HCT116 (cell line): ENCODE data around the gene METTL25B. TPM values are rescaled to one million over a fixed set of nuclear protein-coding genes. Genes with fewer than 3 reads are reported as not detected.

ENCODE experiments used
- ATAC-seq: fragments of 200-7000 bp; cut with Tn5 transposase; 2 replicates; pipeline ENCODE4 v1.9.1; 2020; ENCODE audit warnings: mild to moderate bottlenecking, moderate library complexity
- BruUV-seq: library from RNA; stranded (reverse); fragments of 400-500 nt; replicated peaks from 2 replicates; lab custom pipeline; 2021; lab: Mats Ljungman, UMichigan
- CTCF ChIA-PET: fragments of 300-600 bp; sonication (Branson Sonifier 250); formaldehyde crosslinking; loops from one replicate; lab custom pipeline; 2021; ENCODE audit warnings: antibody characterized with exemption; lab: Charles Lee
- POLR2A ChIA-PET: fragments of 300-600, 350-600 bp; sonication (Branson Sonifier 250); formaldehyde crosslinking; loops from one replicate; lab custom pipeline; 2021; ENCODE audit warnings: antibody characterized with exemption; lab: Charles Lee
- RAD21 ChIA-PET, 2 experiments: fragments of 300-600 bp; sonication (Branson Sonifier 250); formaldehyde crosslinking; loops; one replicate each; lab custom pipeline; 2023; ENCODE audit warnings: low total read pairs in 2 of 2; ENCODE audit not compliant: uncharacterized antibody in 2 of 2, unreplicated experiment in 2 of 2, low non-redundant PET in 1 of 2; lab: Charles Lee
- DNase-seq: peaks from one replicate; pipeline ENCODE4 v3.0.0-alpha.2; 2010; ENCODE audit warnings: low read depth, low spot score
- H2AFZ ChIP-seq: fragments of 200-600 bp; shearing (Covaris generic), sonication (generic); 2 replicates; pipeline ENCODE4 v1.6.1; 2017; ENCODE audit warnings: low read depth, mixed run types, mixed read lengths, antibody characterized with exemption, low read length; ENCODE audit not compliant: poor library complexity, severe bottlenecking
- H3K27ac ChIP-seq: 2 replicates; pipeline ENCODE4 v1.5.1; 2012; ENCODE audit warnings: low read depth, low read length
- H3K27me3 ChIP-seq: fragments of 200-600 bp; sonication (generic); 2 replicates; pipeline ENCODE4 v1.6.1; 2016; ENCODE audit warnings: mixed run types, low read length, mixed read lengths; ENCODE audit not compliant: insufficient read depth
- H3K36me3 ChIP-seq, 2 experiments: fragments of 200-500 bp in 1 of 2; fragments of 200-600 bp in 1 of 2; sonication (Bioruptor generic) in 1 of 2; sonication (generic) in 1 of 2; 2 replicates each; pipeline versions ENCODE4 v1.5.1 to v1.6.1; 2014 to 2016; ENCODE audit warnings: low read length in 2 of 2, inconsistent platforms in 1 of 2, mixed read lengths in 1 of 2, mixed run types in 1 of 2; ENCODE audit not compliant: insufficient read depth in 2 of 2, control insufficient read depth in 1 of 2
- H3K4me1 ChIP-seq, 2 experiments: fragments of 200-600 bp in 1 of 2; sonication (generic) in 1 of 2; 2 replicates each; pipeline versions ENCODE4 v1.5.1 to v1.6.1; 2012 to 2017; ENCODE audit warnings: low read length in 2 of 2, inconsistent platforms in 1 of 2, mild to moderate bottlenecking in 1 of 2, mixed read lengths in 1 of 2, mixed run types in 1 of 2, moderate library complexity in 1 of 2; ENCODE audit not compliant: insufficient read depth in 2 of 2, control insufficient read depth in 1 of 2
- H3K4me2 ChIP-seq: fragments of 200-600 bp; sonication (generic); 2 replicates; pipeline ENCODE4 v1.6.1; 2017; ENCODE audit warnings: mixed run types, low read length, mixed read lengths
- H3K4me3 ChIP-seq, 2 experiments: fragments of 200-600 bp in 1 of 2; sonication (generic) in 1 of 2; replicated peaks in 1 of 2; 2 replicates each; pipeline ENCODE4 v1.5.1; 2011 to 2016; ENCODE audit warnings: low read length in 2 of 2, control low read depth in 1 of 2, low read depth in 1 of 2, mild to moderate bottlenecking in 1 of 2, mixed read lengths in 1 of 2, mixed run types in 1 of 2
- H3K79me2 ChIP-seq: fragments of 200-600 bp; sonication (generic); 2 replicates; pipeline ENCODE4 v1.6.1; 2017; ENCODE audit warnings: mild to moderate bottlenecking, mixed run types, low read length, moderate library complexity, mixed read lengths; ENCODE audit not compliant: insufficient read depth
- H3K9ac ChIP-seq: fragments of 200-600 bp; sonication (generic); 2 replicates; pipeline ENCODE4 v1.6.1; 2016; ENCODE audit warnings: low read length, mixed read lengths
- H3K9me2 ChIP-seq: fragments of 200-600 bp; sonication (generic), shearing (Covaris generic); 2 replicates; pipeline ENCODE4 v1.6.1; 2017; ENCODE audit warnings: mixed run types, mild to moderate bottlenecking, moderate library complexity; ENCODE audit not compliant: insufficient read depth
- H3K9me3 ChIP-seq, 2 experiments: fragments of 200-500 bp in 1 of 2; fragments of 200-600 bp in 1 of 2; sonication (Bioruptor generic) in 1 of 2; sonication (generic) in 1 of 2; 2 replicates each; pipeline ENCODE4 v1.6.1; 2014 to 2017; ENCODE audit warnings: low read length in 2 of 2, mixed read lengths in 2 of 2, inconsistent platforms in 1 of 2, low read depth in 1 of 2, mild to moderate bottlenecking in 1 of 2, mixed run types in 1 of 2, moderate library complexity in 1 of 2; ENCODE audit not compliant: control insufficient read depth in 1 of 2, insufficient read depth in 1 of 2
- H4K20me1 ChIP-seq: fragments of 200-600 bp; sonication (generic), shearing (Covaris generic); 2 replicates; pipeline ENCODE4 v1.6.1; 2017; ENCODE audit warnings: mixed run types, mild to moderate bottlenecking, moderate library complexity; ENCODE audit not compliant: insufficient read depth
- CBX3 ChIP-seq: IDR thresholded peaks from 2 replicates; pipeline ENCODE4 v1.6.1; 2012; ENCODE audit warnings: low read depth
- CEBPB ChIP-seq: IDR thresholded peaks from 2 replicates; pipeline ENCODE4 v1.6.1; 2012; ENCODE audit warnings: low read depth
- ELF1 ChIP-seq: IDR thresholded peaks from 2 replicates; pipeline ENCODE4 v1.6.1; 2012; ENCODE audit warnings: low read depth, borderline replicate concordance
- EZH2phosphoT487 ChIP-seq: fragments of 200-600 bp; IDR thresholded peaks from 2 replicates; pipeline ENCODE4 v1.6.1; 2018; ENCODE audit warnings: antibody characterized with exemption, borderline replicate concordance
- JUND ChIP-seq: IDR thresholded peaks from 2 replicates; pipeline ENCODE4 v1.6.1; 2012
- POLR2A ChIP-seq: IDR thresholded peaks from 2 replicates; pipeline ENCODE4 v1.7.0; 2011; ENCODE audit warnings: borderline replicate concordance; ENCODE audit not compliant: insufficient read depth, insufficient read length; ENCODE audit errors: extremely low read depth
- POLR2AphosphoS5 ChIP-seq: IDR thresholded peaks from 2 replicates; pipeline ENCODE4 v1.6.1; 2011; ENCODE audit warnings: mild to moderate bottlenecking, low read depth, low read length, moderate library complexity
- RAD21 ChIP-seq: IDR thresholded peaks from 2 replicates; pipeline ENCODE4 v1.6.1; 2012; ENCODE audit warnings: low read depth, mild to moderate bottlenecking
- SIN3A ChIP-seq: IDR thresholded peaks from 2 replicates; pipeline ENCODE4 v1.6.1; 2012; ENCODE audit warnings: low read depth
- SP1 ChIP-seq: IDR thresholded peaks from 2 replicates; pipeline ENCODE4 v1.6.1; 2012; ENCODE audit warnings: low read depth
- SRF ChIP-seq: IDR thresholded peaks from 2 replicates; pipeline ENCODE4 v1.6.1; 2012; ENCODE audit warnings: low read depth
- ZFX ChIP-seq: fragments of 450-650 bp; IDR thresholded peaks from 2 replicates; pipeline ENCODE4 v1.6.1; 2017
- ZNF274 ChIP-seq: fragments of 200-500 bp; sonication (Bioruptor generic); IDR thresholded peaks from 2 replicates; pipeline ENCODE4 v1.6.1; 2014; ENCODE audit warnings: mild to moderate bottlenecking, low read depth, low read length, inconsistent platforms
- intact Hi-C: fragments of 100-400 bp; cut with micrococcal nuclease; formaldehyde crosslinking; loops from 2 replicates; pipeline ENCODE4 v1.10.0; 2022
- total RNA-seq: library from RNA; stranded (reverse); gene quantifications from one replicate; pipeline ENCODE4 v1.2.1, GENCODE V29; 2021; ENCODE audit not compliant: unreplicated experiment
- TF ChIP-seq, protein P1 (sequence below): IDR thresholded peaks from 2 replicates; pipeline ENCODE4 v1.6.1; 2012
- TF ChIP-seq, protein P2 (sequence below), 3 experiments: fragments of 200-600 bp in 1 of 3; sonication (generic) in 1 of 3; IDR thresholded peaks in 2 of 3; conservative IDR thresholded peaks in 1 of 3; 2 replicates each; pipeline ENCODE4 v1.5.1; 2012 to 2017; ENCODE audit warnings: low read depth in 2 of 3, low read length in 2 of 3, antibody characterized with exemption in 1 of 3, borderline replicate concordance in 1 of 3, control low read depth in 1 of 3, mild to moderate bottlenecking in 1 of 3, mixed read lengths in 1 of 3, mixed run types in 1 of 3, moderate library complexity in 1 of 3; ENCODE audit not compliant: insufficient read depth in 1 of 3

METTL25B gene
- total RNA-seq, 1 experiment from 2014 or later: 36.5 TPM

DNA sequence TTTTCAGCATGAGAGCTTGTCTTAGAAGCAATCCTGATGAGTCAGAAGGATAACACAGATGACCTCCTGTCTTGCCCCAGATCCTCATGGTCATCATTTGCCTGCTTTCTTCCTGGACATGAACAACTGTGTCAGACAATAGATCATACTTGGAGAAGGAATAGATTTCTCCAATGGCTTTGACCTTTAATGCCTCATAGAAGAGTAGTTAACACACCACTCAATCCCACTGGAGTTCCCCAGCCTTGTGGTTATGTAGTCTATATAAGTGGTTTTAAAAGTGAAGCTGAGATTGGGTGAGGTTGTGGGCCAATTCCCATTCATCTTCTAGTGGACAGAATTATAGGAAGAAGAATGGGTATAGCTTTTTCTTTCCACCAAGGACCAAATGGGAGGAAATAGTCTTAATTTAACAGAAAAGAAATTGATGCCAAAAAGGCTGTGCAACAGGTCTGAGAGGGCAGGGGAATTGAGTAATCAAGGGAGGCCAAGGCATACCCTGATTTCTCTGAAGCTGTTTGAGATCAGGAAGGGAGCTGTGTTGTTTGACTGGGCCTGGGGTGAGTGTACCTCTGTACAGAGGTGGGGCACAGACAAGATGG, 53.4 kb downstream of the METTL25B start:
- no peak for TF ChIP-seq POLR2A
- TF ChIP-seq, protein P1, sequence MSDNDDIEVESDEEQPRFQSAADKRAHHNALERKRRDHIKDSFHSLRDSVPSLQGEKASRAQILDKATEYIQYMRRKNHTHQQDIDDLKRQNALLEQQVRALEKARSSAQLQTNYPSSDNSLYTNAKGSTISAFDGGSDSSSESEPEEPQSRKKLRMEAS: no peak
- TF ChIP-seq POLR2AphosphoS5: no peak
- TF ChIP-seq ZNF274: no peak
- no peak for TF ChIP-seq SRF
- no peak for TF ChIP-seq CEBPB
- no peak for TF ChIP-seq JUND
- TF ChIP-seq EZH2phosphoT487: no peak
- no peak for TF ChIP-seq CBX3
- POLR2A ChIA-PET: interaction anchor here (0.6 kb wide), 1 partner anchor 665 kb away, joined by 4 read pairs; no protein-coding TSS in a partner anchor
- Histone ChIP-seq H3K9ac (no peak overlapping the region), H3K36me3 (peaks cover 11 to 24% of the 10 kb centered on the region in 2 experiments; a peak in 3 of 4 replicates), H3K9me3 (no peaks in the 10 kb centered on the region), H3K4me1 (peaks cover 0 to 3% of the 10 kb centered on the region in 2 experiments; a peak in 1 of 4 replicates), H3K4me3 (no peak overlapping the region), H2AFZ (no peak overlapping the region), H3K79me2 (peaks cover 86% of the 10 kb centered on the region), H3K4me2 (no peak overlapping the region), H3K27ac (no peak overlapping the region), H3K27me3 (no peaks in the 10 kb centered on the region), H4K20me1 (no peaks in the 10 kb centered on the region), H3K9me2 (no peaks in the 10 kb centered on the region)
- RAD21 ChIA-PET: no interaction called here
- intact Hi-C loops: no loop called here
- DNase-seq: no peak
- BruUV-seq: no TSS peak
- CTCF ChIA-PET: interaction anchor here (1.1 kb wide), 1 partner anchor 92 kb away, joined by 3 read pairs; no protein-coding TSS in a partner anchor
- no peak for ATAC-seq

DNA sequence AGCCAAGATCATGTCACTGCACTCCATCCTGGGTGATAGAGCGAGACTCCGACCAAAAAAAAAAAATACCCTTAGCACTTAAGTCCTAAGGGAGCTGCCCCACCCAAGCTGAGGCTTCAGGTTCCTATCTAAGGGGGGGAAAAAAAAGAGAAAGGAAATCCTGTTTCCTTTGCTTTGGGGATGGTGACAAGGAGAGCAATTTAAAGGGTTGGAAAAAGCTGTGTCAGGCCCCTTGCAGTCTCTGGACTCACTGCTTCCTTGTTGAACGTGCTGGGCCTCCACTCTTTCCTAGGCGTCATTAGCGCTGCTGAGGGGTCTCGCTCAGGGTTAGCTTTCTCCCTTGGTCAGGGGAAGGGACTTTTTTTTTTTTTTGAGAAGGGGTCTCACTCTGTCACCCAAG, 57.2 kb downstream of the METTL25B start:
- RAD21 ChIA-PET: no interaction called here
- CTCF ChIA-PET: no interaction called here
- Histone ChIP-seq H3K27ac (no peak overlapping the region), H3K79me2 (peaks cover 81% of the 10 kb centered on the region), H3K9ac (no peak overlapping the region), H3K4me3 (no peak overlapping the region), H4K20me1 (no peaks in the 10 kb centered on the region), H3K4me1 (peaks cover 0 to 3% of the 10 kb centered on the region in 2 experiments; a peak in 1 of 4 replicates), H3K9me2 (no peaks in the 10 kb centered on the region), H3K9me3 (no peaks in the 10 kb centered on the region), H3K4me2 (no peak overlapping the region), H2AFZ (no peak overlapping the region), H3K27me3 (no peaks in the 10 kb centered on the region), H3K36me3 (peaks cover 23 to 39% of the 10 kb centered on the region in 2 experiments)
- intact Hi-C loops: no loop called here
- no peak for ATAC-seq
- no peak for DNase-seq
- no TSS peak for BruUV-seq
- POLR2A ChIA-PET: no interaction called here
- no peak for TF ChIP-seq RAD21
- no peak for TF ChIP-seq SRF
- no peak for TF ChIP-seq SP1
- no peak for TF ChIP-seq ZFX
- TF ChIP-seq SIN3A: no peak
- TF ChIP-seq CEBPB: no peak
- TF ChIP-seq, protein P2, sequence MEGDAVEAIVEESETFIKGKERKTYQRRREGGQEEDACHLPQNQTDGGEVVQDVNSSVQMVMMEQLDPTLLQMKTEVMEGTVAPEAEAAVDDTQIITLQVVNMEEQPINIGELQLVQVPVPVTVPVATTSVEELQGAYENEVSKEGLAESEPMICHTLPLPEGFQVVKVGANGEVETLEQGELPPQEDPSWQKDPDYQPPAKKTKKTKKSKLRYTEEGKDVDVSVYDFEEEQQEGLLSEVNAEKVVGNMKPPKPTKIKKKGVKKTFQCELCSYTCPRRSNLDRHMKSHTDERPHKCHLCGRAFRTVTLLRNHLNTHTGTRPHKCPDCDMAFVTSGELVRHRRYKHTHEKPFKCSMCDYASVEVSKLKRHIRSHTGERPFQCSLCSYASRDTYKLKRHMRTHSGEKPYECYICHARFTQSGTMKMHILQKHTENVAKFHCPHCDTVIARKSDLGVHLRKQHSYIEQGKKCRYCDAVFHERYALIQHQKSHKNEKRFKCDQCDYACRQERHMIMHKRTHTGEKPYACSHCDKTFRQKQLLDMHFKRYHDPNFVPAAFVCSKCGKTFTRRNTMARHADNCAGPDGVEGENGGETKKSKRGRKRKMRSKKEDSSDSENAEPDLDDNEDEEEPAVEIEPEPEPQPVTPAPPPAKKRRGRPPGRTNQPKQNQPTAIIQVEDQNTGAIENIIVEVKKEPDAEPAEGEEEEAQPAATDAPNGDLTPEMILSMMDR (IDR thresholded peaks at IDR 0.05 in 2 of 3, conservative IDR thresholded peaks at IDR 0.05 in 1 of 3; ENCODE audit: borderline replicate concordance in 1 of 3, insufficient read depth in 1 of 3, low read depth in 2 of 3, low read length in 2 of 3): no peak
- TF ChIP-seq, protein P1: no peak
- no peak for TF ChIP-seq EZH2phosphoT487
- no peak for TF ChIP-seq POLR2AphosphoS5
- TF ChIP-seq JUND: no peak
- TF ChIP-seq ZNF274: no peak
- no peak for TF ChIP-seq ELF1
- no peak for TF ChIP-seq CBX3
- TF ChIP-seq POLR2A: no peak
